ENCODE measurements around the gene AKAP10. TPM values are rescaled to one million over a fixed set of nuclear protein-coding genes. Genes with fewer than 3 reads are reported as not detected.
A peak's percentile ranks its signal among the peaks of the same experiment; 100 is the strongest.

The AKAP10 gene
- total RNA-seq, 3 donors from 2014 or later = 25.0 to 41.1 (median 29.9) TPM

DNA sequence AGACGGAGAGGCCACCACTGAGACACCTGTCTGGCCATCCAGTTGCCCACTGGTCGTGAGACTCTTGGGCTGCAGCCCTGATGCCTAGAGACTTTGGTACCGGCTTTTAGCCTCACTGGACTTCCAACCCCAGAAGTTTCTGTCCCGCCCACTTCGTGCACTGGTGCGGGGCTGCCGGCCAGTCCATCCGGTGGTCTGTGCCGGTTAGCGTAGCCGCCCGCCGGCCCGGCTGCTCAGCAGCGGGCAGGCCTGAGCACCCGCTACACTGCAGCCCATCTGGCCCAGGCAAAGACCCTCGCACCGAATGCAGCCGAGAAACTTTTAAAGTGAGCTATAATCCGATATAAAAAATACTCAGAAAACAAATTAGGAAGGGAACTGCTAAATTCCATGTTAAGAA, 30.7 kb downstream of the AKAP10 start:
- TF ChIP-seq, protein P1, sequence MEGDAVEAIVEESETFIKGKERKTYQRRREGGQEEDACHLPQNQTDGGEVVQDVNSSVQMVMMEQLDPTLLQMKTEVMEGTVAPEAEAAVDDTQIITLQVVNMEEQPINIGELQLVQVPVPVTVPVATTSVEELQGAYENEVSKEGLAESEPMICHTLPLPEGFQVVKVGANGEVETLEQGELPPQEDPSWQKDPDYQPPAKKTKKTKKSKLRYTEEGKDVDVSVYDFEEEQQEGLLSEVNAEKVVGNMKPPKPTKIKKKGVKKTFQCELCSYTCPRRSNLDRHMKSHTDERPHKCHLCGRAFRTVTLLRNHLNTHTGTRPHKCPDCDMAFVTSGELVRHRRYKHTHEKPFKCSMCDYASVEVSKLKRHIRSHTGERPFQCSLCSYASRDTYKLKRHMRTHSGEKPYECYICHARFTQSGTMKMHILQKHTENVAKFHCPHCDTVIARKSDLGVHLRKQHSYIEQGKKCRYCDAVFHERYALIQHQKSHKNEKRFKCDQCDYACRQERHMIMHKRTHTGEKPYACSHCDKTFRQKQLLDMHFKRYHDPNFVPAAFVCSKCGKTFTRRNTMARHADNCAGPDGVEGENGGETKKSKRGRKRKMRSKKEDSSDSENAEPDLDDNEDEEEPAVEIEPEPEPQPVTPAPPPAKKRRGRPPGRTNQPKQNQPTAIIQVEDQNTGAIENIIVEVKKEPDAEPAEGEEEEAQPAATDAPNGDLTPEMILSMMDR (IDR thresholded peaks at IDR 0.05) = no peak
- intact Hi-C loops (cut with DNase I, micrococcal nuclease) = no loop called here
- no peak for ATAC-seq

DNA sequence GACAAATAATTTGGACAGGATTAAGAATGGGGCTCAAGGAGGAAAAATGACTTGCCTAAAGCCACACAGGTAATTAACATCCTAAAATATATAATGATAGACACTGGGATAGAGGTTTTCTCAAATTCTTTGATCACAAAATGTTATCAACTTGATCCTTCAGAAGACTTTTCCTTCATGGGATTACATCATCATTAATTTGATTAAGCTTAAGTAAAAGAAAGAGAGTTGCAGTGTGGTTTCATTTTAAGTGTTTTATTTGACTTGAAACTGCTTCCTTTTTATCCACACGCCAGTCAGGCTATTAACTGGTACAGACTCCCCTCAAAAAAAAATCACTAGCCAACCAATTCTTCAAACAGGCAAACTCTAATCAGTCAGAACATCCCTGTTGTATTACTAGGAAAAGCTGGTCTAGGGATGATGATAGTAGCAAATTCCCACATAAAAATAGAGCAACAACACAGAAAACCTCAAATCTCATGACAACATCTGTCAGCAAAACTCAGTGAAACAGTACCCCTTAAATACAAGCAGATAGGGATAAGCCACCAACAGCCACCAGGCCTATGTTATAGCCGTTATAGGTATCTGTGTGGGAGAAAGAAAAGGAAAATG, 32.5 kb downstream of the AKAP10 start:
- Histone ChIP-seq H3K9me3 (no peaks in the 10 kb centered on the region), H3K4me1 (ENCODE audit: low read depth) (peaks cover 15% of the 10 kb centered on the region), H3K36me3 (ENCODE audit: low read depth) (no peaks in the 10 kb centered on the region), H3K4me3 (no peak overlapping the region)
- intact Hi-C loops (cut with DNase I, micrococcal nuclease) = no loop called here
- no peak for ATAC-seq
- DNase-seq = no peak
- TF ChIP-seq, protein P1 (IDR thresholded peaks at IDR 0.05) = no peak

More for the DNA sequence above, 30.7 kb downstream of the AKAP10 start:
- Histone ChIP-seq H3K9me3 (no peaks in the 10 kb centered on the region), H3K36me3 (ENCODE audit: low read depth) (no peaks in the 10 kb centered on the region), H3K4me3 (no peak overlapping the region), H3K4me1 (ENCODE audit: low read depth) (peaks cover 2% of the 10 kb centered on the region)
- DNase-seq = no peak

- DNase-seq (no peak), ATAC-seq (no peak)
- Histone ChIP-seq H3K4me3 (no peak overlapping the region), H3K9me3 (no peaks in the 10 kb centered on the region), H3K4me1 (ENCODE audit: low read depth) (peaks cover 15% of the 10 kb centered on the region), H3K36me3 (ENCODE audit: low read depth) (no peaks in the 10 kb centered on the region)
- TF ChIP-seq, protein P1 (IDR thresholded peaks at IDR 0.05) = no peak
- intact Hi-C loops (cut with DNase I, micrococcal nuclease) = no loop called here
These were observed 34.0 kb downstream of the AKAP10 start for GRCh38 chr17:19943599-19943998.

DNA sequence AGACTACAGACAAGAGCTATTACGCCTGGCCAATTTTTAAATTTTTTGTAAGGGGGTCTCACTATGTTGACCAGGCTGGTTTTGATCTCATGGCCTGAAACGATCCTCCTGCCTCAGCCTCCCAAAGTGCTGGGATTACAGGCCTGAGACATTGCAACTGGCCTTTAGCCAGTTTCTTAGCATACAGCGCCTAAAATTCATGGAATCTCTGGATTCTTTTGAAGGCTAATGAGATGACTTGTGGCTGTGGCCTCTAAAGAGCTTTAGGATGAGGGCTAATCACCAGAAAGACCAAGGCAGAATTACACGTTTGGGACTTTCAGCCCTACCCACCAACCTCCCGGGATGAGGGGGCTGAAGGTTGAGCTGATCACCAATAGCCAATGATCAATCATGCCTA, 34.6 kb downstream of the AKAP10 start:
- Histone ChIP-seq H3K36me3 (ENCODE audit: low read depth) (no peaks in the 10 kb centered on the region), H3K9me3 (no peaks in the 10 kb centered on the region), H3K4me1 (ENCODE audit: low read depth) (peaks cover 15% of the 10 kb centered on the region), H3K4me3 (no peak overlapping the region)
- DNase-seq (no peak), ATAC-seq (no peak)
- intact Hi-C loops (cut with DNase I, micrococcal nuclease) = no loop called here
- TF ChIP-seq, protein P1 (IDR thresholded peaks at IDR 0.05) = no peak

DNA sequence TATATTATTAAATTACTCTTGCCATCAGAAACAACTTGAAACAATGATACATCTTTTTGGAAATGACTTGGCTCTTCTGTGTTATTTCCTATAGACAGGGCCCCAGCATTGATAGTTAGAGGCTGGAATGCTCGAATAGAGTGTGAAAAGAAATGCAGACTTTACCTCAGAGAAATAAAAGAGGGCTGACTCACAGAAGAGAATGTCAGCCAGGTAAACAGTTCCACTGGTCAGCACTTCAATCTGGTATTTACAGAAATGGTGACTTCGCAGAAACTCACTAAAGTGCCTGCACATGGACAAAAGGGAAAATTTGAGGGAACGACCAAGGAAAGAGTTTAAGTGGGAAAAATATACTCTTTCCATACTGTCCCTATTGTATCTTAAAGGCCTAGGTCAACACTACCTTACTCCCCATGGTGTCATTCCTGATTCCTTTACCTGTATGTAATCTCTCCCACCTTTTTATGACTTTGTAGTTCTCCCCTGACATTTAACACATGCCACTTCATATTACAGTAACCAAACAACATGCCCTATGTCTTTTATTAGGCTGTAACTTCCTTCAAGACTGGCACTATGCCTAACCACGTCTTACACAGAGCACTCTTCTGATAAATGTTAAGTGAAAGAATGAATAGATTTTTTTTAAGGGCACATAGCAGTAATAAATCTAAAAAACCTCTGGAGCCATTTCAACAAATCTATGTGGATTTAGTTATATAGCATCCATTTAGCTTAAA, 36.7 kb downstream of the AKAP10 start:
- no peaks in the 10 kb centered on the region for H3K36me3 ChIP-seq (ENCODE audit: low read depth)
- DNase-seq = peak in 1 of 3 donors; percentile 47
- peaks cover 15% of the 10 kb centered on the region for H3K4me1 ChIP-seq (ENCODE audit: low read depth)
- H3K4me3 ChIP-seq = no peak overlapping the region
- TF ChIP-seq, protein P1 (IDR thresholded peaks at IDR 0.05) = no peak
- no peaks in the 10 kb centered on the region for H3K9me3 ChIP-seq
- intact Hi-C loops (cut with DNase I, micrococcal nuclease) = no loop called here
- ATAC-seq = peak; percentile 95

All from mucosa of descending colon (tissue), 3 donors.